ENCODE measurements around the gene COQ8A.

COQ8A gene

DNA sequence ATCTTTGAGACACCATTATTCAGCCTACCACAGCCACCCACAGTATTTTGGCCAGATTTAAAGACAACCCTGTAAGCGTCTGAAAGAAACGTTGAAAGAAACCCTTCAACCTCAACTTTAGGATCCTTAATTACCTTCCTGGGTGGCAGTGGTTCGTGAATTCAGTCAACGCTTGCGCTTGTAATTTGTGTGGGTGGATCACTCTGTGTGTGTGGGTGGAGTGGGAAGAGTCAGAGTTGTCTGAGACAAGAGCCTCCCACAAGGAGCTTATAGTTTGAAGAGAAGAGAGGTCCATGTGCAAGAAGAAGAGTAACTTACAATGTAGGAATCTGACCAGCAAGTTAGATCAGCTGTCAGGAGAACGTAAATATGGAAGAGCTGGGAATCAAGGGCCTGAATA lies 8.4 kb downstream of the COQ8A start:
- no peak overlapping the region for H2AFZ ChIP-seq (ENCODE audit: low read length)

DNA sequence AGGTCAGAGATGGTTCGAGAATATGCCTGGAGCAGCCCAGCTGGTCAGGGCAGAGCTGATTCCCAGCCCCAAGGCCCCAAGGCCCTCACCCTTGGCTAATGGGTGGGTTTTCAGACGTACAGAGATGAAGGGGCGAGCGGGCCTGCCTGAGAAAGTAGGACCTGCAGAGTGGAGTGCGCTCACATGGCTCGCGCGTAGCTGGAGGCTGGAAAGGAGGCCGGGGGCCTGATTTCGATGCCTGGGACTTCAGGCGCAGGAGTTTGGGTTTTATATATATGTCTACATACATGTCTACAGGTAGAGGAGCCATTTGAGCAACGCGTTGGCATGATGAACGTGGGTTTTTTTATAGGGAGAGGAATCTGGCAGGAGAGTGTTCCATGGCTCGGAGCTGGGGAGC lies 8.9 kb downstream of the COQ8A start:
- H3K4me1 ChIP-seq (ENCODE audit: insufficient read depth, low read length, poor library complexity, severe bottlenecking) = peaks cover 25% of the 10 kb centered on the region
- no peak for TF ChIP-seq EZH2phosphoT487 (IDR thresholded peaks at IDR 0.05; ENCODE audit: borderline replicate concordance)

More for the DNA sequence above, 8.4 kb downstream of the COQ8A start:
- no peaks in the 10 kb centered on the region for H3K9me3 ChIP-seq (ENCODE audit: insufficient read depth, low read depth, low read length)
- H3K36me3 ChIP-seq (ENCODE audit: insufficient read depth, low read length) = no peaks in the 10 kb centered on the region
- no peak overlapping the region for H3K9ac ChIP-seq (ENCODE audit: low read depth, low read length, poor library complexity, severe bottlenecking)
- no peaks in the 10 kb centered on the region for H3K9me2 ChIP-seq (replicated peaks; ENCODE audit: low read depth, low read length)
- no peaks in the 10 kb centered on the region for H4K20me1 ChIP-seq (ENCODE audit: insufficient read depth, low read length, poor library complexity, severe bottlenecking)
- H3K79me2 ChIP-seq (ENCODE audit: insufficient read depth, low read length) = peaks cover 70% of the 10 kb centered on the region; the same call in 1 of the 2 replicates
- no peaks in the 10 kb centered on the region for H3F3A ChIP-seq (ENCODE audit: low read depth)
- H3K27me3 ChIP-seq (ENCODE audit: insufficient read depth, low read length, poor library complexity, severe bottlenecking) = no peaks in the 10 kb centered on the region
- TF ChIP-seq EZH2phosphoT487 (IDR thresholded peaks at IDR 0.05; ENCODE audit: borderline replicate concordance) = no peak
- TF ChIP-seq, protein P1, sequence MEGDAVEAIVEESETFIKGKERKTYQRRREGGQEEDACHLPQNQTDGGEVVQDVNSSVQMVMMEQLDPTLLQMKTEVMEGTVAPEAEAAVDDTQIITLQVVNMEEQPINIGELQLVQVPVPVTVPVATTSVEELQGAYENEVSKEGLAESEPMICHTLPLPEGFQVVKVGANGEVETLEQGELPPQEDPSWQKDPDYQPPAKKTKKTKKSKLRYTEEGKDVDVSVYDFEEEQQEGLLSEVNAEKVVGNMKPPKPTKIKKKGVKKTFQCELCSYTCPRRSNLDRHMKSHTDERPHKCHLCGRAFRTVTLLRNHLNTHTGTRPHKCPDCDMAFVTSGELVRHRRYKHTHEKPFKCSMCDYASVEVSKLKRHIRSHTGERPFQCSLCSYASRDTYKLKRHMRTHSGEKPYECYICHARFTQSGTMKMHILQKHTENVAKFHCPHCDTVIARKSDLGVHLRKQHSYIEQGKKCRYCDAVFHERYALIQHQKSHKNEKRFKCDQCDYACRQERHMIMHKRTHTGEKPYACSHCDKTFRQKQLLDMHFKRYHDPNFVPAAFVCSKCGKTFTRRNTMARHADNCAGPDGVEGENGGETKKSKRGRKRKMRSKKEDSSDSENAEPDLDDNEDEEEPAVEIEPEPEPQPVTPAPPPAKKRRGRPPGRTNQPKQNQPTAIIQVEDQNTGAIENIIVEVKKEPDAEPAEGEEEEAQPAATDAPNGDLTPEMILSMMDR (conservative IDR thresholded peaks at IDR 0.05; ENCODE audit: low read length) = no peak
- H3K4me3 ChIP-seq (ENCODE audit: low read length, poor library complexity, severe bottlenecking) = no peak overlapping the region
- H3K4me2 ChIP-seq (ENCODE audit: low read depth, low read length, poor library complexity, severe bottlenecking) = no peak overlapping the region
- H3K4me1 ChIP-seq (ENCODE audit: insufficient read depth, low read length, poor library complexity, severe bottlenecking) = peaks cover 30% of the 10 kb centered on the region

DNA sequence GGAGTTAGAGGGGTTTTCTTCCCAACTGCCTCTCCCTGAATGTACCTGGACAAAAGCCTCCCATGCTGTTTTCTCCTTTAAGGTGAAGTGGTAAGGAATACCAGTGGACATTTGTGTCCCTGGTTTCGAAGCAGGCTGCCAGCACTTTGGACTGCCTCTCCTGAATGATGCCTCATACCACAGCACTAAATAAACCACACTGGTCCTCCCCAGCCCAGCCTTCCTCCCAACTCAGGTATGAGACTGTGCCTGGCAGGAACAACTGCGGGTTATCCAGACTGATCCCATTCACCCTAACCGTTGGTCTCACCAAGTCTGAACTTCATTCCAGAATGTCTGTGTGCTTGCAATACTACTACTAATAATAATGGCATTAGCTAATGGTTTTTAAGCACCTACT lies 9.3 kb downstream of the COQ8A start:
- Histone ChIP-seq H2AFZ (ENCODE audit: low read length) (no peak overlapping the region), H4K20me1 (ENCODE audit: insufficient read depth, low read length, poor library complexity, severe bottlenecking) (no peaks in the 10 kb centered on the region), H3K9me3 (ENCODE audit: insufficient read depth, low read depth, low read length) (no peaks in the 10 kb centered on the region), H3K9me2 (replicated peaks; ENCODE audit: low read depth, low read length) (no peaks in the 10 kb centered on the region), H3K79me2 (ENCODE audit: insufficient read depth, low read length) (peaks cover 69% of the 10 kb centered on the region; the same call in 1 of the 2 replicates), H3K36me3 (ENCODE audit: insufficient read depth, low read length) (no peaks in the 10 kb centered on the region), H3K4me1 (ENCODE audit: insufficient read depth, low read length, poor library complexity, severe bottlenecking) (peaks cover 21% of the 10 kb centered on the region), H3K4me2 (ENCODE audit: low read depth, low read length, poor library complexity, severe bottlenecking) (no peak overlapping the region), H3F3A (ENCODE audit: low read depth) (no peaks in the 10 kb centered on the region), H3K9ac (ENCODE audit: low read depth, low read length, poor library complexity, severe bottlenecking) (no peak overlapping the region), H3K4me3 (ENCODE audit: low read length, poor library complexity, severe bottlenecking) (no peak overlapping the region), H3K27me3 (ENCODE audit: insufficient read depth, low read length, poor library complexity, severe bottlenecking) (no peaks in the 10 kb centered on the region)
- TF ChIP-seq, protein P1 (conservative IDR thresholded peaks at IDR 0.05; ENCODE audit: low read length) = no peak
- TF ChIP-seq EZH2phosphoT487 (IDR thresholded peaks at IDR 0.05; ENCODE audit: borderline replicate concordance) = no peak

More for the DNA sequence above, 8.9 kb downstream of the COQ8A start:
- Histone ChIP-seq H3K9me2 (replicated peaks; ENCODE audit: low read depth, low read length) (no peaks in the 10 kb centered on the region), H3K79me2 (ENCODE audit: insufficient read depth, low read length) (peaks cover 69% of the 10 kb centered on the region; the same call in 1 of the 2 replicates), H3F3A (ENCODE audit: low read depth) (no peaks in the 10 kb centered on the region), H3K4me3 (ENCODE audit: low read length, poor library complexity, severe bottlenecking) (no peak overlapping the region), H2AFZ (ENCODE audit: low read length) (no peak overlapping the region), H3K36me3 (ENCODE audit: insufficient read depth, low read length) (no peaks in the 10 kb centered on the region), H3K9ac (ENCODE audit: low read depth, low read length, poor library complexity, severe bottlenecking) (no peak overlapping the region), H4K20me1 (ENCODE audit: insufficient read depth, low read length, poor library complexity, severe bottlenecking) (no peaks in the 10 kb centered on the region), H3K27me3 (ENCODE audit: insufficient read depth, low read length, poor library complexity, severe bottlenecking) (no peaks in the 10 kb centered on the region), H3K4me2 (ENCODE audit: low read depth, low read length, poor library complexity, severe bottlenecking) (no peak overlapping the region), H3K9me3 (ENCODE audit: insufficient read depth, low read depth, low read length) (no peaks in the 10 kb centered on the region)

- H3K4me1 ChIP-seq (ENCODE audit: insufficient read depth, low read length, poor library complexity, severe bottlenecking) = peaks cover 15% of the 10 kb centered on the region
- no peaks in the 10 kb centered on the region for H3K36me3 ChIP-seq (ENCODE audit: insufficient read depth, low read length)
- no peaks in the 10 kb centered on the region for H3K9me2 ChIP-seq (replicated peaks; ENCODE audit: low read depth, low read length)
- H3K9me3 ChIP-seq (ENCODE audit: insufficient read depth, low read depth, low read length) = no peaks in the 10 kb centered on the region
- TF ChIP-seq EZH2phosphoT487 (IDR thresholded peaks at IDR 0.05; ENCODE audit: borderline replicate concordance) = no peak
- TF ChIP-seq, protein P1 (conservative IDR thresholded peaks at IDR 0.05; ENCODE audit: low read length) = no peak
- H3K9ac ChIP-seq (ENCODE audit: low read depth, low read length, poor library complexity, severe bottlenecking) = no peak overlapping the region
- peaks cover 70% of the 10 kb centered on the region; the same call in 1 of the 2 replicates for H3K79me2 ChIP-seq (ENCODE audit: insufficient read depth, low read length)
- H3K4me2 ChIP-seq (ENCODE audit: low read depth, low read length, poor library complexity, severe bottlenecking) = no peak overlapping the region
- H4K20me1 ChIP-seq (ENCODE audit: insufficient read depth, low read length, poor library complexity, severe bottlenecking) = no peaks in the 10 kb centered on the region
- H3K27me3 ChIP-seq (ENCODE audit: insufficient read depth, low read length, poor library complexity, severe bottlenecking) = no peaks in the 10 kb centered on the region
- H3F3A ChIP-seq (ENCODE audit: low read depth) = no peaks in the 10 kb centered on the region
- no peak overlapping the region for H2AFZ ChIP-seq (ENCODE audit: low read length)
- H3K4me3 ChIP-seq (ENCODE audit: low read length, poor library complexity, severe bottlenecking) = no peak overlapping the region
Measured at GRCh38 chr1:226950316-226950715, 10.2 kb downstream of the COQ8A start.
